Suprapubic skin (tissue), 4 donors: ENCODE results near the gene EP400. TPM values are rescaled to one million over a fixed set of nuclear protein-coding genes. Genes with fewer than 3 reads are reported as not detected.
A peak's percentile ranks its signal among the peaks of the same experiment; 100 is the strongest.
"Not testable (repeated sequence)": the region's sequence is repeated elsewhere in the genome, so short reads cannot be mapped to it uniquely, and the experiment has no call there.

Experiments used
- DNase-seq, 2 donors: peaks; one replicate each; pipeline ENCODE4 v3.0.0-alpha.2; 2019; ENCODE audit warnings: low spot score in 2 of 2
- H3K27ac ChIP-seq: fragments of 200-600 bp; sonication (generic); one replicate; pipeline ENCODE4 v1.5.1; 2019
- H3K27me3 ChIP-seq: fragments of 200-600 bp; sonication (generic); one replicate; pipeline ENCODE4 v1.5.1; 2019
- H3K36me3 ChIP-seq: fragments of 200-600 bp; sonication (generic); one replicate; pipeline ENCODE4 v1.5.1; 2019
- H3K4me1 ChIP-seq: fragments of 200-600 bp; sonication (generic); one replicate; pipeline ENCODE4 v1.5.1; 2019
- H3K4me3 ChIP-seq: fragments of 200-600 bp; sonication (generic); one replicate; pipeline ENCODE4 v1.5.1; 2019; ENCODE audit warnings: mild to moderate bottlenecking
- H3K9me3 ChIP-seq: fragments of 200-600 bp; sonication (generic); one replicate; pipeline ENCODE4 v1.5.1; 2019
- CTCF ChIP-seq, 2 donors: fragments of 200-600 bp in 1 of 2; fragments of 450-650 bp in 1 of 2; sonication (generic) in 1 of 2; IDR thresholded peaks; one replicate each; pipeline ENCODE4 v1.5.1; 2016 to 2019; ENCODE audit warnings: antibody characterized with exemption in 2 of 2, mild to moderate bottlenecking in 1 of 2, moderate library complexity in 1 of 2
- EP300 ChIP-seq: sonication (generic); formaldehyde crosslinking; IDR thresholded peaks from one replicate; pipeline ENCODE4 v1.6.1; 2017; ENCODE audit warnings: antibody characterized with exemption
- POLR2A ChIP-seq, 2 donors: fragments of 450-650 bp; IDR thresholded peaks; one replicate each; pipeline ENCODE4 v1.6.1; 2017; ENCODE audit warnings: antibody characterized with exemption in 2 of 2, mild to moderate bottlenecking in 2 of 2, moderate library complexity in 2 of 2
- POLR2AphosphoS5 ChIP-seq, 3 donors: sonication (generic); formaldehyde crosslinking; IDR thresholded peaks; one replicate each; pipeline ENCODE4 v1.6.1; 2017; ENCODE audit warnings: antibody characterized with exemption in 3 of 3
- WGBS: methylation state at CpG from one replicate; pipeline ENCODE4 v1.1.5; 2018; 5-methylcytosine and 5-hydroxymethylcytosine counted together
- total RNA-seq, 4 donors: library from RNA; depleted of rRNA; stranded (reverse); fragments of >200 nt; gene quantifications; one replicate each; pipeline ENCODE4 v1.1.0, GENCODE V29; 2016

Gene EP400
- total RNA-seq, 4 donors from 2014 or later: 32.0 to 81.3 (median 40.1) TPM

- peak in 1 of 2 donors; percentile 28 for DNase-seq
- H3K9me3 ChIP-seq: no peaks in the 10 kb centered on the region
- no peak overlapping the region for H3K27ac ChIP-seq
- no peaks in the 10 kb centered on the region for H3K4me1 ChIP-seq
- peaks cover 95% of the 10 kb centered on the region for H3K36me3 ChIP-seq
- H3K4me3 ChIP-seq: no peak overlapping the region
- H3K27me3 ChIP-seq: no peaks in the 10 kb centered on the region
- no peak for TF ChIP-seq POLR2A (IDR thresholded peaks at IDR 0.05)
- TF ChIP-seq EP300: no peak
- no peak for TF ChIP-seq CTCF (IDR thresholded peaks at IDR 0.05)
- no peak for TF ChIP-seq POLR2AphosphoS5 (IDR thresholded peaks at IDR 0.05)
- WGBS: 91% methylated on average over 3 of the region's 3 CpGs
Measured at GRCh38 chr12:131984334-131984733, 34.6 kb downstream of the EP400 start.

DNA sequence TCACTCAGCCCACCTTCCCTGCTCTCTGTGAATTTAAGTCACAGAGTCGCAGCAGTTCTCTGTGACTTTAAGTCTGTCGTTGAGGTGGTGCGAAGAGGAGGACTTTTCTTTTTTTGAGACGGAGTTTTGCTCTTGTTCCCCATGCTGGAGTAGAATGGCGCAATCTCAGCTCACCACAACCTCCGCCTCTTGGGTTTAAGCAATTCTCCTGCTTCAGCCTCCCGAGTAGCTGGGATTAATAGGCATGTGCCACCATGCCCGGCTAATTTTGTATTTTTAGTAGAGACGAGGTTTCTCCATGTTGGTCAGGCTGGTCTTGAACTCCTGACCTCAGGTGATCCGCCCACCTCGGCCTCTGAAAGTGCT lies 35.8 kb downstream of the EP400 start:
- H3K27ac ChIP-seq, DNase-seq, H3K9me3 ChIP-seq, H3K27me3 ChIP-seq, H3K4me3 ChIP-seq, H3K4me1 ChIP-seq: not testable (repeated sequence)
- peaks cover 95% of the 10 kb centered on the region for H3K36me3 ChIP-seq
- WGBS: 86% methylated on average over 11 of the region's 11 CpGs

DNA sequence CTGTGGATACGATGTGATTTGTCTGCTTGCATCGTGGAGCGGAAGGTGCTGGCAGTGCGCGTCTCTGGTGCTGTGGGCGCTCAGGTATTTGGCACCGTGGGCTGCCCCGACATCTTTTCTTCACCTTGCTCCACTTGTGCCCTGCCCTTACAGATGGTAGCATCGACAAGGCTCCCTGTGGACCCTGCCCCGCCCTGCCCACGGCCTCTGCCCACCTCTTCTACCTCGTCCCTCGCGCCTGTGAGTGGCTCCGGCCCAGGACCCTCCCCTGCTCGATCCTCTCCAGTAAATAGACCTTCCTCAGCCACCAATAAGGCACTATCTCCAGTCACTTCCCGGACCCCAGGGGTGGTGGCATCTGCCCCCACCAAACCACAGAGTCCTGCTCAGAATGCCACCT lies 36.6 kb downstream of the EP400 start:
- no peak for TF ChIP-seq POLR2A (IDR thresholded peaks at IDR 0.05)
- no peak for TF ChIP-seq POLR2AphosphoS5 (IDR thresholded peaks at IDR 0.05)
- TF ChIP-seq CTCF (IDR thresholded peaks at IDR 0.05): no peak
- TF ChIP-seq EP300: no peak
- H3K36me3 ChIP-seq: peaks cover 95% of the 10 kb centered on the region

GRCh38 chr12:131986910-131987309 lies 37.2 kb downstream of the EP400 start:
- H3K27me3 ChIP-seq: no peaks in the 10 kb centered on the region

More for the DNA sequence above, 36.6 kb downstream of the EP400 start:
- Histone ChIP-seq H3K9me3 (no peaks in the 10 kb centered on the region), H3K4me3 (no peak overlapping the region), H3K27ac (no peak overlapping the region), H3K27me3 (no peaks in the 10 kb centered on the region), H3K4me1 (no peaks in the 10 kb centered on the region)
- whole genome bisulfite sequencing: 95% methylated on average over 17 of the region's 17 CpGs
- peak in 1 of 2 donors; percentile 52 for DNase-seq

GRCh38 chr12:131987552-131987951 lies 37.8 kb downstream of the EP400 start:
- Histone ChIP-seq H3K4me1 (no peaks in the 10 kb centered on the region), H3K27me3 (no peaks in the 10 kb centered on the region), H3K27ac (no peak overlapping the region), H3K36me3 (peaks cover 95% of the 10 kb centered on the region), H3K4me3 (no peak overlapping the region), H3K9me3 (no peaks in the 10 kb centered on the region)
- no peak for TF ChIP-seq POLR2A (IDR thresholded peaks at IDR 0.05)
- no peak for TF ChIP-seq POLR2AphosphoS5 (IDR thresholded peaks at IDR 0.05)
- DNase-seq: no peak
- WGBS: 96% methylated on average over 8 of the region's 8 CpGs

More at GRCh38 chr12:131986910-131987309, 37.2 kb downstream of the EP400 start:
- no peak for TF ChIP-seq POLR2AphosphoS5 (IDR thresholded peaks at IDR 0.05)
- no peak for TF ChIP-seq EP300
- H3K4me1 ChIP-seq: no peaks in the 10 kb centered on the region
- peak in 1 of 2 donors; percentile 6 for DNase-seq
- 86% methylated on average over 5 of the region's 5 CpGs for WGBS
- no peak overlapping the region for H3K4me3 ChIP-seq
- peaks cover 95% of the 10 kb centered on the region for H3K36me3 ChIP-seq
- H3K9me3 ChIP-seq: no peaks in the 10 kb centered on the region
- no peak overlapping the region for H3K27ac ChIP-seq

GRCh38 chr12:131988054-131988796 lies 38.5 kb downstream of the EP400 start:
- H3K36me3 ChIP-seq: peaks cover 95% of the 10 kb centered on the region
- WGBS: 94% methylated on average over 7 of the region's 8 CpGs

More at GRCh38 chr12:131988054-131988796, 38.5 kb downstream of the EP400 start:
- no peak for TF ChIP-seq POLR2A (IDR thresholded peaks at IDR 0.05)
- TF ChIP-seq POLR2AphosphoS5 (IDR thresholded peaks at IDR 0.05): no peak
- no peak for TF ChIP-seq CTCF (IDR thresholded peaks at IDR 0.05)
- no peak for TF ChIP-seq EP300
- peak in 1 of 2 donors; percentile 28 for DNase-seq
- H3K4me1 ChIP-seq: no peaks in the 10 kb centered on the region
- no peak overlapping the region for H3K4me3 ChIP-seq
- no peaks in the 10 kb centered on the region for H3K9me3 ChIP-seq
- no peak overlapping the region for H3K27ac ChIP-seq
- no peaks in the 10 kb centered on the region for H3K27me3 ChIP-seq
